ENCODE data around the gene JMJD7.

DNA sequence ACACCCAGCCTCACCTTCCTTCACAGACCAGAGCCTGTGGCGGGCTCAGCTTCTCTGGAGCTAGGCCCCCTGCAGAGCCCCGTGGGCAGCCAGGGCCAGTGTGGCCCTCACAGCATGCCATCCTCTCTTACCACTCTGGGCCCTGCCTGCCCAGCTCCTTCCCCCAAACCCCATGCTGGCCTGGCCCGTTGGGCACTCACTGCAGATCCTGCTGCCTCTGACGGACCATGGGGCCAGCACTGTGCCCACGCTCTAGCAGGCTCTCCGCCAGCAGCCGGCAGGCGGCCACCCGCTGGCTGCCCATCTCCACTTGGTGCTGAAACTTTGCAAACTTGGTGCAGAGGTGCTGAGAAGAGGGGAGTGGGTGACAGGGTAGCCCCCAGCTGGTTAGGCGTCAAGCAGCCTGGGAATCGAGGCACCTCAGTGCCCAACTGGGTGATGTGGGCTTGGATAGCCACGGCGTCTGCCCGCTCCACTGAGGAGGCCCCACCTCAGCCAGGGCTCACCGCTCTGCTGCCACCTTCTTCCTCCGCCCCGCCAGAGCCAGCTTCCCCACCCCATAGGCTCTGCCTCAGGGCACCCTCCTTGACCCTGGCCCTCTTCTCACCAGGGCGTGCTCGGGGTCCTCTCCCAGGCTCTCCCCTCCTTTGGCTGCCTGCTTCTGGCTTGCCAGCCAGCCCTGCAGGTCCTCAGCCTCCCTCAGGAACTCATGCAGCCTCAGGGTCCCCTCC is 43.4 kb downstream of the JMJD7 start:
- no peak for TF ChIP-seq EP300 (IDR thresholded peaks at IDR 0.05)
- TF ChIP-seq, protein P1, sequence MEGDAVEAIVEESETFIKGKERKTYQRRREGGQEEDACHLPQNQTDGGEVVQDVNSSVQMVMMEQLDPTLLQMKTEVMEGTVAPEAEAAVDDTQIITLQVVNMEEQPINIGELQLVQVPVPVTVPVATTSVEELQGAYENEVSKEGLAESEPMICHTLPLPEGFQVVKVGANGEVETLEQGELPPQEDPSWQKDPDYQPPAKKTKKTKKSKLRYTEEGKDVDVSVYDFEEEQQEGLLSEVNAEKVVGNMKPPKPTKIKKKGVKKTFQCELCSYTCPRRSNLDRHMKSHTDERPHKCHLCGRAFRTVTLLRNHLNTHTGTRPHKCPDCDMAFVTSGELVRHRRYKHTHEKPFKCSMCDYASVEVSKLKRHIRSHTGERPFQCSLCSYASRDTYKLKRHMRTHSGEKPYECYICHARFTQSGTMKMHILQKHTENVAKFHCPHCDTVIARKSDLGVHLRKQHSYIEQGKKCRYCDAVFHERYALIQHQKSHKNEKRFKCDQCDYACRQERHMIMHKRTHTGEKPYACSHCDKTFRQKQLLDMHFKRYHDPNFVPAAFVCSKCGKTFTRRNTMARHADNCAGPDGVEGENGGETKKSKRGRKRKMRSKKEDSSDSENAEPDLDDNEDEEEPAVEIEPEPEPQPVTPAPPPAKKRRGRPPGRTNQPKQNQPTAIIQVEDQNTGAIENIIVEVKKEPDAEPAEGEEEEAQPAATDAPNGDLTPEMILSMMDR (IDR thresholded peaks at IDR 0.05): no peak
- TF ChIP-seq POLR2A (IDR thresholded peaks at IDR 0.05): no peak
- no peak for TF ChIP-seq POLR2AphosphoS5 (IDR thresholded peaks at IDR 0.05)
